ENCODE results near the gene FOXO3. TPM values are rescaled to one million over a fixed set of nuclear protein-coding genes. Genes with fewer than 3 reads are reported as not detected.

The FOXO3 gene
- total RNA-seq, 1 experiment from 2014 or later = 22.1 TPM

DNA sequence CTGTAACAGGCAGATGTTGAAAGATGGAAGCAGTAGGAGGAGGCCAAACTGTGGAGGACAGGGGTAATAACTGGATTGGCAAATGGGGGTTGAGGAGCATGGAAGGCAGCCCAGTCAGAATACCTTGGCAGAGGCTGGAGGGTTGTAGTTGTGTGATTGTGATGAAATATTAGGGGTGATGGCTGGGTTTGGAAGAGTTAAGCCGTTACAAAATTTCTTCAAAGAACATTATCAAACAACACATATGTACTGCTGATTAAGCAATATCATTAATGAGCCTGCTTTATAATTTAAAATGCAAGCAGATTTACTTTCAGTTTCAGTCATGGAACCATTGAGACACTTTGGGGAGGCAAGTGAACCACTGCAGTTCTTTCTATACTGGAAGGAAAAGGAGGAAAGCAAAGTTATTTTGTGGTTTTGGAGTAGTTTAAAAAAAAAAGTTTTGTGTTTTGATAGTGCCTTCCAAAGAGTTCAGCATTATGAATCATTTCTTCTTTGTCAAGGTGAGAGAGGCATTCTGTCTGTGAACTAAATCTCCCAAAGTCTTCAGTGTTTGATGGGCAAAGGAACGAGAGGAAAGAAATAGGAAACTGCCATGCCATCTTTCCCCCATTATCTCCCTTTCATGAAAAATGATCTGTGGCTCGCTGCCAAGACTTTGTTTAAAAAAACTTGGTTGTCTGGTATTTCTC is 20.7 kb downstream of the FOXO3 start:
- H3K9me3 ChIP-seq (ENCODE audit: control insufficient read depth, low read depth, low read length) = no peaks in the 10 kb centered on the region
- no peak overlapping the region for H2BK20ac ChIP-seq (ENCODE audit: low read depth, low read length, poor library complexity, severe bottlenecking)
- no peak overlapping the region for H3K27ac ChIP-seq (ENCODE audit: insufficient read length, low read depth, low read length)
- no peak overlapping the region for H3T11ph ChIP-seq (ENCODE audit: low read length)
- H4K5ac ChIP-seq (ENCODE audit: insufficient read length, low read depth, low read length) = no peak overlapping the region
- H3K9ac ChIP-seq (ENCODE audit: extremely low read depth, insufficient read length, low read length) = no peak overlapping the region
- peaks cover 30% of the 10 kb centered on the region in 2 experiments for H3K4me1 Mint-ChIP-seq
- no peak overlapping the region for H3K23ac ChIP-seq (ENCODE audit: insufficient read length, low read depth, low read length)
- WGBS (ENCODE audit: extremely low coverage, insufficient read length, low lambda C conversion rate) = no CpG with 5 or more reads among the region's 3 CpGs
- H2AK5ac ChIP-seq (ENCODE audit: insufficient read length, low read length) = no peak overlapping the region
- no peak overlapping the region for H2AFZ ChIP-seq (ENCODE audit: low read length)
- no peak overlapping the region for H3K4me2 ChIP-seq (ENCODE audit: insufficient read depth, insufficient read length, low read length)
- H4K20me1 ChIP-seq (ENCODE audit: control insufficient read depth, insufficient read depth, insufficient read length) = no peaks in the 10 kb centered on the region
- no peak overlapping the region for H4K8ac ChIP-seq (replicated peaks; ENCODE audit: insufficient read length, low read depth, low read length)
- H4K91ac ChIP-seq (ENCODE audit: insufficient read length, low read depth, low read length) = no peak overlapping the region
- H3K36me3 Mint-ChIP-seq (ENCODE audit: insufficient read depth in 1 of 3, low read depth in 3 of 3) = peaks cover 0 to 5% (median 0%) of the 10 kb centered on the region in 3 experiments; a peak in 3 of 7 replicates
- peaks cover 12% of the 10 kb centered on the region; the same call in 1 of the 2 replicates for H3K4me1 ChIP-seq (ENCODE audit: insufficient read depth, low read length)
- H2BK15ac ChIP-seq (ENCODE audit: low read depth, low read length) = no peak overlapping the region
- peaks cover 2% of the 10 kb centered on the region; the same call in 1 of the 2 replicates for H3K79me2 ChIP-seq (ENCODE audit: insufficient read depth, low read length)
- H2BK120ac ChIP-seq (ENCODE audit: low read depth, low read length, poor library complexity, severe bottlenecking) = no peak overlapping the region
- H3K14ac ChIP-seq (ENCODE audit: insufficient read depth, low read length) = no peak overlapping the region
- H3K27ac Mint-ChIP-seq = peak overlapping the region; percentile 7 to 29 (median 27); a peak in 3 of 7 replicates
- no peak overlapping the region for H2BK5ac ChIP-seq (ENCODE audit: insufficient read length, low read length)
- H3K4me3 Mint-ChIP-seq = no peak overlapping the region; a peak in 1 of 5 replicates
- no peak overlapping the region for H2BK12ac ChIP-seq (ENCODE audit: insufficient read length, low read depth, low read length)
- H3K56ac ChIP-seq (ENCODE audit: insufficient read length, low read depth, low read length) = no peak overlapping the region
- H3K27me3 ChIP-seq (ENCODE audit: insufficient read depth, low read length) = no peaks in the 10 kb centered on the region
- H3K9me3 Mint-ChIP-seq = no peaks in the 10 kb centered on the region
- no peak for DNase-seq
- peaks cover 2% of the 10 kb centered on the region for H3K79me1 ChIP-seq (ENCODE audit: insufficient read depth, low read depth, low read length, poor library complexity, severe bottlenecking)
- H3K4ac ChIP-seq (ENCODE audit: low read depth, low read length) = no peak overlapping the region
- H3K18ac ChIP-seq (ENCODE audit: insufficient read length, low read depth, low read length) = no peak overlapping the region
- no peaks in the 10 kb centered on the region for H3K23me2 ChIP-seq (ENCODE audit: insufficient read length, low read depth, low read length, poor library complexity, severe bottlenecking)
- H3K27me3 Mint-ChIP-seq (ENCODE audit: low read depth) = no peaks in the 10 kb centered on the region
- no peak for TF ChIP-seq CTCF (conservative IDR thresholded peaks at IDR 0.05)
